ENCODE measurements around the gene PSMG4. TPM values are rescaled to one million over a fixed set of nuclear protein-coding genes. Genes with fewer than 3 reads are reported as not detected.

PSMG4 gene
- total RNA-seq, 3 donors from 2014 or later (not counting 1 experiment from before 2014, with no cell fraction given) = 8.3 to 15.3 (median 11.3) TPM

DNA sequence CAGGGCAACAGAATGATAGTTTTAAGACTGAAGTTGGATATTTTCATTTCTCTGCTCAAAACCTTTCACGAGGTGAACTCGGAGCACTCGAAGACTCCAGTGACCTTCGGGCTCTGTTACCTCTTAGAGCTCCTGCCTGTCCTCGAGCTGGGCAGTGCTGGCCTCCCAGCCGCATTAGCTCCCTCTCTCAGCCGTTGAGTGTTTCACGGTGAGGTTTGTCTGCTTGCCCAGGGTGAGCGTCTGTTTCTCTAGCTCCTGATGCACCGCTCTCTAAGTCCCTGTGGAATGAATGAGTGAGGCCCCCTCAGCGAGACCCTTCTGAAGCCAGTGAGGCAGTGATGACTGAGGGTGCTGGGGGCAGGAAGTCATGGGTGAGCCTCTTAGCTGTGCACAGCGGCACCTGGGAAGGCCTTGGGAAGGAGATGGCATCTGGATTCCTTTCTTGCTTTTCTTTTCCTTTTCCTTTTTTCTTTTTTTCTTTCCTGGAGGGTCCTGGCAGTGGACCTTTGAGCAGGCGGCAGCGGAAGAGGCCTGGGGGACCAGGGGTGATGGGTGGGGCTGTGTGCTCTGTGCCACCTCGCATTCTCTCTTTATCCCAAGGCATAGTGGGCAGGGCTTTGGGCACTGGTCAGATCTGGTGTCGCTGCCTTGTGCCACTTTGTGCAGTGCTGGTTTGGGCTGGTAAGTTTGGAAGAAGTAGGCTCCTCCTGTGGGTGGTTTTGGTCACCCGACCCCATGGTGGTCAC lies 2.2 kb downstream of the PSMG4 start:
- intact Hi-C loops (cut with micrococcal nuclease) = no loop called here
- Histone ChIP-seq H3K27ac (ENCODE audit: low read length) (no peak overlapping the region), H3K4me3 (ENCODE audit: low read length) (no peak overlapping the region), H3K9me3 (ENCODE audit: control insufficient read depth, insufficient read depth, low read length) (no peaks in the 10 kb centered on the region), H3K4me1 (ENCODE audit: control insufficient read depth, insufficient read depth, low read length) (peaks cover 31% of the 10 kb centered on the region), H3K36me3 (ENCODE audit: control insufficient read depth, insufficient read depth, low read length) (peaks cover 16% of the 10 kb centered on the region), H3K27me3 (ENCODE audit: control insufficient read depth, insufficient read depth, low read length) (no peaks in the 10 kb centered on the region)
- peak overlapping the region in 1 of 2 donors; percentile 46 for H3K27ac Mint-ChIP-seq
- H3K9me3 Mint-ChIP-seq = no peaks in the 10 kb centered on the region
- TF ChIP-seq, protein P1, sequence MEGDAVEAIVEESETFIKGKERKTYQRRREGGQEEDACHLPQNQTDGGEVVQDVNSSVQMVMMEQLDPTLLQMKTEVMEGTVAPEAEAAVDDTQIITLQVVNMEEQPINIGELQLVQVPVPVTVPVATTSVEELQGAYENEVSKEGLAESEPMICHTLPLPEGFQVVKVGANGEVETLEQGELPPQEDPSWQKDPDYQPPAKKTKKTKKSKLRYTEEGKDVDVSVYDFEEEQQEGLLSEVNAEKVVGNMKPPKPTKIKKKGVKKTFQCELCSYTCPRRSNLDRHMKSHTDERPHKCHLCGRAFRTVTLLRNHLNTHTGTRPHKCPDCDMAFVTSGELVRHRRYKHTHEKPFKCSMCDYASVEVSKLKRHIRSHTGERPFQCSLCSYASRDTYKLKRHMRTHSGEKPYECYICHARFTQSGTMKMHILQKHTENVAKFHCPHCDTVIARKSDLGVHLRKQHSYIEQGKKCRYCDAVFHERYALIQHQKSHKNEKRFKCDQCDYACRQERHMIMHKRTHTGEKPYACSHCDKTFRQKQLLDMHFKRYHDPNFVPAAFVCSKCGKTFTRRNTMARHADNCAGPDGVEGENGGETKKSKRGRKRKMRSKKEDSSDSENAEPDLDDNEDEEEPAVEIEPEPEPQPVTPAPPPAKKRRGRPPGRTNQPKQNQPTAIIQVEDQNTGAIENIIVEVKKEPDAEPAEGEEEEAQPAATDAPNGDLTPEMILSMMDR (IDR thresholded peaks at IDR 0.05) = no peak
- ATAC-seq = no peak
- H3K4me1 Mint-ChIP-seq = peaks cover 31 to 45% of the 10 kb centered on the region in 2 donors
- H3K27me3 Mint-ChIP-seq (ENCODE audit: low read depth in 2 of 2) = peaks cover 6 to 10% of the 10 kb centered on the region in 2 donors
- no peaks in the 10 kb centered on the region for H3K36me3 Mint-ChIP-seq
- peak overlapping the region; percentile 68 for H3K4me3 Mint-ChIP-seq
- 89% methylated on average over 17 of the region's 17 CpGs for WGBS (ENCODE audit: insufficient coverage)
- DNase-seq = no peak

DNA sequence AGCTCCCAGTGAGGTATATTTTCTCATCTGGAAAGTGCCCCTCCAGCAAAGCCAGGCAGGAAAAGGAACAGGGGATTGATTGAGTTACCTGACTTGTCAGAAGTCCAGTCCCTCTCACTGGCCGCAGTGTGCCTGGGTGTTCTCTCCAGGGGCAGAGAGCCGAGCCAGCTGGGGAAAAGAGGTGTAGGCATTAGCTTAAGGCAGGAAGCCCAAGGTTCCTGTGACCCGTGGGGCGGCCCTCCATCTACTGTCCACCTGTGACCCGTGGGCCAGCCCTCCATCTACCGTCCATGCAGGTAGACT lies 2.7 kb downstream of the PSMG4 start:
- H3K9me3 ChIP-seq (ENCODE audit: control insufficient read depth, insufficient read depth, low read length) = no peaks in the 10 kb centered on the region
- peaks cover 31% of the 10 kb centered on the region for H3K4me1 ChIP-seq (ENCODE audit: control insufficient read depth, insufficient read depth, low read length)

DNA sequence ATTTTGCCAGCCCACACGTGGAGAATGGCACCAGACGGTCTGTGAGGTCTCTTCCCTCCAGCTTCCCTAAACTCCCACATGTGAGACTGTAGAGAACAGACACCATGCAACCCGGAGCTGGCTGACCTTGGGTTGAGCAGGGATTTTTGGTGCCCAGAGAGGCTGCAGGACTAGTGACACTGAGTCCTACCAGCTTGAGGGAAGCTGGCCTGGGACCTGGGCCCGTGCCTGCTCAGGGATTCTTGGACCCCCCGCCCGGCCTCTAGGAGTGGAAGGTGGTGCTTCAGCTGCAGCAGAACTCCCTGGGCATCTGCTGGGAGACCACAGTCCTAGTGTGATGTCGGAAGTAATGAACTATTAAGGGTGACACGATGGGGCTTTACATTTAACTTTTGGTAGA lies 3.2 kb downstream of the PSMG4 start:
- no peak overlapping the region for H3K4me3 ChIP-seq (ENCODE audit: low read length)
- ATAC-seq (no peak), DNase-seq (no peak)
- H3K9me3 ChIP-seq (ENCODE audit: control insufficient read depth, insufficient read depth, low read length) = no peaks in the 10 kb centered on the region
- 76% methylated on average over 8 of the region's 8 CpGs for WGBS (ENCODE audit: insufficient coverage)
- H3K4me3 Mint-ChIP-seq = no peak overlapping the region
- peaks cover 31% of the 10 kb centered on the region for H3K4me1 ChIP-seq (ENCODE audit: control insufficient read depth, insufficient read depth, low read length)
- no peaks in the 10 kb centered on the region for H3K9me3 Mint-ChIP-seq
- intact Hi-C loops (cut with micrococcal nuclease) = no loop called here
- no peaks in the 10 kb centered on the region for H3K36me3 Mint-ChIP-seq
- H3K27me3 Mint-ChIP-seq (ENCODE audit: low read depth in 2 of 2) = peaks cover 1% of the 10 kb centered on the region in 2 donors
- no peak overlapping the region for H3K27ac ChIP-seq (ENCODE audit: low read length)
- TF ChIP-seq, protein P1 (IDR thresholded peaks at IDR 0.05) = no peak
- H3K4me1 Mint-ChIP-seq = peaks cover 31 to 50% of the 10 kb centered on the region in 2 donors
- no peak overlapping the region for H3K27ac Mint-ChIP-seq
- no peaks in the 10 kb centered on the region for H3K27me3 ChIP-seq (ENCODE audit: control insufficient read depth, insufficient read depth, low read length)
- H3K36me3 ChIP-seq (ENCODE audit: control insufficient read depth, insufficient read depth, low read length) = peaks cover 16% of the 10 kb centered on the region

More for the DNA sequence above, 2.7 kb downstream of the PSMG4 start:
- H3K27ac Mint-ChIP-seq = peak overlapping the region in 1 of 2 donors; percentile 46
- no peaks in the 10 kb centered on the region for H3K9me3 Mint-ChIP-seq
- 65% methylated on average over 6 of the region's 6 CpGs for WGBS (ENCODE audit: insufficient coverage)
- peak overlapping the region; percentile 68 for H3K4me3 Mint-ChIP-seq
- peaks cover 31 to 49% of the 10 kb centered on the region in 2 donors for H3K4me1 Mint-ChIP-seq
- ATAC-seq = no peak
- no peak overlapping the region for H3K27ac ChIP-seq (ENCODE audit: low read length)
- H3K4me3 ChIP-seq (ENCODE audit: low read length) = no peak overlapping the region
- intact Hi-C loops (cut with micrococcal nuclease) = no loop called here
- TF ChIP-seq, protein P1 (IDR thresholded peaks at IDR 0.05) = no peak
- DNase-seq = no peak
- peaks cover 6% of the 10 kb centered on the region in 2 donors for H3K27me3 Mint-ChIP-seq (ENCODE audit: low read depth in 2 of 2)
- H3K36me3 Mint-ChIP-seq = no peaks in the 10 kb centered on the region
- H3K27me3 ChIP-seq (ENCODE audit: control insufficient read depth, insufficient read depth, low read length) = no peaks in the 10 kb centered on the region
- peaks cover 16% of the 10 kb centered on the region for H3K36me3 ChIP-seq (ENCODE audit: control insufficient read depth, insufficient read depth, low read length)

DNA sequence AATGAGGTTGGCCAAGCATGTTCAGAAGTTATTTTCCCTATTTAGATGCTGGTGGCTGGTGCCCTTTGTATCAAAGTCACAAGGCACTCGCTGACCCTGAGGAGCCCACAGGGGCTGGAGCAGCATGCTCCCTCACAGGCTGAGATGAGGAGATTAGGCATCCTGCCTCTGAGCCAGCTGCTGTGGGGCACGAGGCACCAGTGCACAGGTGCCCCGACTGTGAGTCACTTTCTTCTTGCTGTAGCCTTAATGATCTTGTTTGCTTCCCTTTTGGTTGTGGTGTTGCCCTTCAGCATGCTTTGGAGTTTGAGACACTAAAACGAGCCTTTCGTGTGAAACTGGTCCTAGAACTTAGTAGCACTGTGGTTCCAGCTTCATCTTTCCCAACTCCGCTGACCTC lies 4.3 kb downstream of the PSMG4 start:
- peaks cover 30% of the 10 kb centered on the region for H3K4me1 ChIP-seq (ENCODE audit: control insufficient read depth, insufficient read depth, low read length)

More for the DNA sequence above, 4.3 kb downstream of the PSMG4 start:
- WGBS (ENCODE audit: insufficient coverage) = 83% methylated on average over 6 of the region's 6 CpGs
- H3K27me3 Mint-ChIP-seq (ENCODE audit: low read depth in 2 of 2) = no peaks in the 10 kb centered on the region
- H3K4me3 ChIP-seq (ENCODE audit: low read length) = no peak overlapping the region
- H3K27ac Mint-ChIP-seq = no peak overlapping the region
- ATAC-seq = no peak
- no peaks in the 10 kb centered on the region for H3K9me3 Mint-ChIP-seq
- DNase-seq = no peak
- peaks cover 31 to 53% of the 10 kb centered on the region in 2 donors for H3K4me1 Mint-ChIP-seq
- no peak overlapping the region for H3K4me3 Mint-ChIP-seq
- TF ChIP-seq, protein P1 (IDR thresholded peaks at IDR 0.05) = no peak
- peaks cover 16% of the 10 kb centered on the region for H3K36me3 ChIP-seq (ENCODE audit: control insufficient read depth, insufficient read depth, low read length)
- intact Hi-C loops (cut with micrococcal nuclease) = no loop called here
- no peak overlapping the region for H3K27ac ChIP-seq (ENCODE audit: low read length)
- H3K36me3 Mint-ChIP-seq = no peaks in the 10 kb centered on the region
- no peaks in the 10 kb centered on the region for H3K9me3 ChIP-seq (ENCODE audit: control insufficient read depth, insufficient read depth, low read length)
- H3K27me3 ChIP-seq (ENCODE audit: control insufficient read depth, insufficient read depth, low read length) = no peaks in the 10 kb centered on the region
